Ovary (tissue), 9 donors: ENCODE measurements around the gene OPCML. TPM values are rescaled to one million over a fixed set of nuclear protein-coding genes. Genes with fewer than 3 reads are reported as not detected.

Experiments
- DNase-seq, 5 donors: peaks; one replicate each; pipeline ENCODE4 v3.0.0-alpha.2; 2019 to 2020
- H3K27ac ChIP-seq, 2 donors: fragments of 200-600 bp; one replicate each; pipeline versions ENCODE4 v1.5.1 to v1.8.0; 2019 to 2022
- H3K27me3 ChIP-seq: fragments of 200-600 bp; one replicate; pipeline ENCODE4 v1.8.0; 2022
- H3K36me3 ChIP-seq: fragments of 200-600 bp; sonication (generic); one replicate; pipeline ENCODE4 v1.5.1; 2019
- H3K4me1 ChIP-seq: one replicate; pipeline ENCODE4 v1.8.1; 2013; ENCODE audit warnings: mild to moderate bottlenecking, moderate library complexity; ENCODE audit not compliant: insufficient read depth
- H3K4me3 ChIP-seq: fragments of 200-600 bp; sonication (generic); one replicate; pipeline ENCODE4 v1.5.1; 2017
- H3K9me3 ChIP-seq, 2 donors: fragments of 200-600 bp in 1 of 2; sonication (generic) in 1 of 2; one replicate each; pipeline versions ENCODE4 v1.5.1 to v1.8.1; 2013 to 2019; ENCODE audit warnings: mild to moderate bottlenecking in 1 of 2, moderate library complexity in 1 of 2
- EP300 ChIP-seq: sonication (generic); formaldehyde crosslinking; IDR thresholded peaks from one replicate; pipeline ENCODE4 v1.6.1; 2017; ENCODE audit warnings: antibody characterized with exemption
- POLR2A ChIP-seq: fragments of 450-650 bp; IDR thresholded peaks from one replicate; pipeline ENCODE4 v1.6.1; 2017; ENCODE audit warnings: antibody characterized with exemption, mild to moderate bottlenecking, moderate library complexity
- WGBS, 3 donors: extraction: QIAGEN DNeasy Blood & Tissue Kit in 1 of 3; methylation state at CpG; one replicate each; pipeline versions ENCODE4 v1.1.5 to v1.1.7; 2013 to 2017; 5-methylcytosine and 5-hydroxymethylcytosine counted together
- intact Hi-C, 4 donors: fragments of 100-400 bp; cut with DNase I; formaldehyde crosslinking; loops; one replicate each; pipeline versions ENCODE4 v1.11.0 to v1.15.1; 2022 to 2023
- polyA plus RNA-seq, 2 donors: library from polyadenylated mRNA; stranded (reverse); fragments of 200-250 nt in 1 of 2; fragments of 350-450 nt in 1 of 2; fragmentation: Illumina TruSeq in 1 of 2; extraction: RNeasy Lipid Tissue Mini Kit (QIAGEN cat#74804) in 1 of 2; gene quantifications; one replicate each; pipeline ENCODE4 v1.2.3, GENCODE V29; 2013 to 2014
- total RNA-seq, 7 donors: library from RNA; depleted of rRNA in 2 of 7; stranded (reverse); fragments of >200 nt in 2 of 7; fragmentation: NEBNext Ultra II Directional in 3 of 7; extraction: Animal tissue kit (Norgen Biotek cat#: 25700) in 3 of 7; gene quantifications; one replicate each; pipeline versions ENCODE4 v1.1.0 to v1.2.4, GENCODE V29; 2016 to 2023
- TF ChIP-seq, protein P1 (sequence below), 3 donors: fragments of 450-650 bp in 2 of 3; fragments of 200-600 bp in 1 of 3; IDR thresholded peaks; one replicate each; pipeline versions ENCODE4 v1.5.1 to v1.8.0; 2016 to 2022; ENCODE audit warnings: antibody characterized with exemption in 3 of 3, mild to moderate bottlenecking in 1 of 3
- donor health status: DM: no; HTN: no; CAD: no; lungs with moderate emphysema.
- donor health status: DM: no; HTN: no; CAD: no.
- donor health status: Bipolar disorder and iron deficiency.
- donor health status: DM: yes; HTN: yes; CAD: no.
- donor health status: DM: no; HTN: no; CAD: no.
- donor health status: DM: yes; HTN: yes; CAD: no.

The OPCML gene
- total and polyA plus RNA-seq, 9 donors = under 0.01 to 2.8 (median 0.32) TPM; not detected in 2

DNA sequence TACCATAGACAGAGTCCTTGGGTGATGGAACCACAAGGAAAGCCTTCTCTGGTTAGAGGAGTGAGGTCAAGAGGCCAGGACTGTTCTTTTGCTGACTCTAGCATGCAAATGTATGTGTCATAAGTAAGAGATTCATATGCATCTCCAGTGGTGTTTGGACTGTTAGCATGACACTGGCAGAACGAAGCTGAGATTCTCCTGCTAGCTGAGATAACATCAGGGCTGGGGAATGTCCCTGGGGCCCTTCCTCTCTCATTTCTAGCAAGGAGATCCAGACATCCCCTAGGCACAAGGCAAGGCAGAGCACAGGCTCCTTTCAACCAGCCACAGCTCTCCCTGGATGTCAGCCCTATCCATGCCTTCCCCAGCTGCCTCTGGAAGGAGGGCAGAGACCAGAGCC is 711.3 kb downstream of the OPCML start:
- Histone ChIP-seq H3K27ac (no peak overlapping the region), H3K4me1 (no peaks in the 10 kb centered on the region), H3K36me3 (no peaks in the 10 kb centered on the region), H3K4me3 (no peak overlapping the region), H3K27me3 (no peaks in the 10 kb centered on the region), H3K9me3 (no peaks in the 10 kb centered on the region)
- DNase-seq = no peak
- whole genome bisulfite sequencing, 3 donors = 57 to 88% (median 70%) methylated on average over 1 of the region's 1 CpG
- TF ChIP-seq EP300 = no peak
- intact Hi-C loops = no loop called here

DNA sequence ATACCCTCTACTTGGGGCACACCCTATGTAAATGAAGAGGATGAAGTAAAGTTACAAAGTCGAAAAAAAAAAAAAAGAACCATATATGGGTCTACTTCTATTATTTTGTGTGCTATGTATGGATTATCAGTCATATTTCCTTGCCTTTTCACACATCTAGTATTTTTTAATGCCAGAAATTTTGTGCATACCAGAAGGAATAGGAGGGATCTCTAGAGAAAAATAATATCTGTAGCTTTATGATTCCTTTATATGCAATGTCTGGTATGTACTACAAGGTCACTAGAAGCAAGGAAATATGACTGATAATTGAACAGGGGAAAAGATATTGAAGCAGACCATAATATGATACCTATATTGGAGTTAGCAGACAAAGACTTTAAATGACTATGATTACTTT is 713.4 kb downstream of the OPCML start:
- Histone ChIP-seq H3K36me3 (no peaks in the 10 kb centered on the region), H3K4me1 (no peaks in the 10 kb centered on the region), H3K9me3 (no peaks in the 10 kb centered on the region), H3K4me3 (no peak overlapping the region), H3K27me3 (no peaks in the 10 kb centered on the region), H3K27ac (no peak overlapping the region)
- 65 to 77% (median 75%) methylated on average over 1 of the region's 1 CpG for WGBS, 3 donors
- TF ChIP-seq, protein P1, sequence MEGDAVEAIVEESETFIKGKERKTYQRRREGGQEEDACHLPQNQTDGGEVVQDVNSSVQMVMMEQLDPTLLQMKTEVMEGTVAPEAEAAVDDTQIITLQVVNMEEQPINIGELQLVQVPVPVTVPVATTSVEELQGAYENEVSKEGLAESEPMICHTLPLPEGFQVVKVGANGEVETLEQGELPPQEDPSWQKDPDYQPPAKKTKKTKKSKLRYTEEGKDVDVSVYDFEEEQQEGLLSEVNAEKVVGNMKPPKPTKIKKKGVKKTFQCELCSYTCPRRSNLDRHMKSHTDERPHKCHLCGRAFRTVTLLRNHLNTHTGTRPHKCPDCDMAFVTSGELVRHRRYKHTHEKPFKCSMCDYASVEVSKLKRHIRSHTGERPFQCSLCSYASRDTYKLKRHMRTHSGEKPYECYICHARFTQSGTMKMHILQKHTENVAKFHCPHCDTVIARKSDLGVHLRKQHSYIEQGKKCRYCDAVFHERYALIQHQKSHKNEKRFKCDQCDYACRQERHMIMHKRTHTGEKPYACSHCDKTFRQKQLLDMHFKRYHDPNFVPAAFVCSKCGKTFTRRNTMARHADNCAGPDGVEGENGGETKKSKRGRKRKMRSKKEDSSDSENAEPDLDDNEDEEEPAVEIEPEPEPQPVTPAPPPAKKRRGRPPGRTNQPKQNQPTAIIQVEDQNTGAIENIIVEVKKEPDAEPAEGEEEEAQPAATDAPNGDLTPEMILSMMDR (IDR thresholded peaks at IDR 0.05) = no peak
- TF ChIP-seq POLR2A = no peak
- TF ChIP-seq EP300 = no peak
- intact Hi-C loops = no loop called here
- DNase-seq = no peak

DNA sequence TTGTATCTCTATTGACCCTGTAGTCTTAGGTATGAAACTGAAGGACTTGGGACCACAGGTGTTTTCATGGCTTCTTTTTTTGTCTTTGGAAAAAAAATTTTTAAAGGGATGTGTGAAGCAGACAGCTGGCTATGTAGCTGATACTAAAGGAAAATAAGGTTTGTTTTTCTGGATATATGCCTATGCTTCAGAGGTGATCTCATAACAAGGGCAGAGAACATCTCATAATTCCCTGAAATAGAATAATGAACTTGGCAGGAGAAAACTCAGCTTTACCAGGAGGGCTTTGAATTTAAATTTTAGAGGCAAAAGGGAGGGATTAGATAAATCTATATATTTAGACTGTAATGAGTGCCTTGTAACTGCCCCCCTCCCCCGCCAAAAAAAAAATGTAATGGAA is 714.9 kb downstream of the OPCML start:
- no peaks in the 10 kb centered on the region for H3K9me3 ChIP-seq
- no peak for DNase-seq
- H3K27me3 ChIP-seq = no peaks in the 10 kb centered on the region
- 8 to 22% (median 9%) methylated on average over 1 of the region's 1 CpG for WGBS, 3 donors
- no peak overlapping the region for H3K27ac ChIP-seq
- intact Hi-C loops = no loop called here
- H3K4me1 ChIP-seq = no peaks in the 10 kb centered on the region
- no peaks in the 10 kb centered on the region for H3K36me3 ChIP-seq
- no peak for TF ChIP-seq POLR2A
- TF ChIP-seq, protein P1 (IDR thresholded peaks at IDR 0.05) = no peak
- H3K4me3 ChIP-seq = no peak overlapping the region

DNA sequence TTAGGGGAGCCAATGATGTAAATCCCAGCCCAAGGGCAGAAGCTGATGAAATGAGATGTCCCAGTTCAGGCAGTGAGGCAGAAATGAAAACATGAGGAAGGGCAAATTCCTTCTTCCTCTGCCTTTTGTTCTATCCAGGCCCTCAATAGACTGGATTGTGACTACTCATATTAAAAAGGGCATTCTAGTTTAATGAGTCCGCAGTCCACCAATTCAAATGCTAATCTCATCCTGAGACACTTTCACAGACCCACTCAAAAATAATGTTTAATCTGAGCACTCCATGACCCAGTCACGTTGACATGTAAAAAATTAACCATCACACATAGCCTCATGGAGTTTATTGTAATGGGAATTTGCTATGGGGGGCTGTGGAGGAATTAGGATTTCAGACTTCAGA is 717.9 kb downstream of the OPCML start:
- Histone ChIP-seq H3K27me3 (no peaks in the 10 kb centered on the region), H3K4me3 (no peak overlapping the region), H3K36me3 (no peaks in the 10 kb centered on the region), H3K27ac (no peak overlapping the region), H3K4me1 (no peaks in the 10 kb centered on the region), H3K9me3 (no peaks in the 10 kb centered on the region)
- no peak for DNase-seq
- no peak for TF ChIP-seq EP300
- no peak for TF ChIP-seq POLR2A
- TF ChIP-seq, protein P1 (IDR thresholded peaks at IDR 0.05) = no peak
- intact Hi-C loops = no loop called here
- 75 to 89% (median 76%) methylated on average over 2 of the region's 2 CpGs for WGBS, 3 donors

DNA sequence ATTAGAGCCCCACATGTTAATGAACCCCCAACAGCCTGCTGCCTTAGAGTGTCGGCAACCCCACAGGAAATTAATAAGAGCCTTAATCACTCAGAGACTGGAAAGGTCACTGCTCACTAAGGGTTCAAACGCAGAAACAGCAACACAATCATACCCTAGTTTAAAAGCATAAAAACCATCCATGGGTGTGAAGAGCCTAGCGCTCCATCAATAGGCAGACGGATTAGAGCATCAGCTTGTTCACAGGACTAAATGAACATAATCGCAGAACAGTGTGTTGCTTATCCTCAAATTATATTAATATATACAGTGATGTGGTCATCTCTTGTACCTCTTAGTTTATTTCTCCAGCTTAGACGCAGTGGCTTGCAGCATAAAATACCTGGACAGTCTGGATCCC is 720.7 kb downstream of the OPCML start:
- intact Hi-C loops = no loop called here
- no peaks in the 10 kb centered on the region for H3K36me3 ChIP-seq
- no peak overlapping the region for H3K27ac ChIP-seq
- TF ChIP-seq, protein P1 (IDR thresholded peaks at IDR 0.05) = no peak
- TF ChIP-seq POLR2A (no peak), EP300 (no peak)
- H3K4me1 ChIP-seq = no peaks in the 10 kb centered on the region
- no peak overlapping the region for H3K4me3 ChIP-seq
- no peaks in the 10 kb centered on the region for H3K27me3 ChIP-seq
- no peak for DNase-seq
- no peaks in the 10 kb centered on the region for H3K9me3 ChIP-seq
- WGBS, 3 donors = 84 to 87% (median 86%) methylated on average over 6 of the region's 6 CpGs
